HFFc6 (cell line): Measurements from ENCODE around the gene NDUFA13. TPM values are rescaled to one million over a fixed set of nuclear protein-coding genes. Genes with fewer than 3 reads are reported as not detected.

Experiments used
- DNase-seq: peaks from one replicate; pipeline ENCODE4 v3.0.0-alpha.2; 2018
- H3K27ac Mint-ChIP-seq: 2 replicates; pipeline ENCODE4 v1.8.0; 2020; ENCODE audit warnings: mild to moderate bottlenecking, mixed read lengths
- H3K27me3 Mint-ChIP-seq: 2 replicates; pipeline ENCODE4 v1.8.0; 2021; ENCODE audit warnings: mild to moderate bottlenecking, moderate library complexity, mixed read lengths; ENCODE audit not compliant: insufficient read depth
- H3K36me3 Mint-ChIP-seq: 2 replicates; pipeline ENCODE4 v1.8.0; 2021; ENCODE audit warnings: low read depth, mixed read lengths
- H3K4me1 Mint-ChIP-seq: 2 replicates; pipeline ENCODE4 v1.8.0; 2020; ENCODE audit warnings: low read depth, mixed read lengths
- H3K4me3 Mint-ChIP-seq: 2 replicates; pipeline ENCODE4 v1.8.0; 2020; ENCODE audit warnings: mild to moderate bottlenecking, moderate library complexity, mixed read lengths
- H3K9me3 Mint-ChIP-seq: 2 replicates; pipeline ENCODE4 v1.8.0; 2020; ENCODE audit warnings: mild to moderate bottlenecking, mixed read lengths
- CTCF ChIP-seq: fragments of 200-600 bp; sonication (generic); IDR thresholded peaks from 2 replicates; pipeline ENCODE4 v1.5.0; 2021; ENCODE audit warnings: antibody characterized with exemption, mild to moderate bottlenecking
- total RNA-seq, 6 experiments: library from RNA; stranded (reverse); fragmentation: NEBNext Ultra II Directional; extraction: Animal tissue kit (Norgen Biotek cat#: 25700); gene quantifications; 2 replicates in 1 of 6; 3 replicates in 5 of 6; pipeline ENCODE4 v1.2.3, GENCODE V29; 2021

The NDUFA13 gene
- total RNA-seq, 6 experiments from 2014 or later: 266 to 393 (median 323) TPM

- Mint-ChIP-seq H3K27me3 (peaks cover 6% of the 10 kb centered on the region), H3K36me3 (no peaks in the 10 kb centered on the region), H3K4me3 (no peak overlapping the region), H3K9me3 (no peaks in the 10 kb centered on the region), H3K27ac (no peak overlapping the region), H3K4me1 (peaks cover 23% of the 10 kb centered on the region)
- DNase-seq: no peak
- TF ChIP-seq CTCF: no peak
Measured at GRCh38 chr19:19532806-19533701, 17.0 kb downstream of the NDUFA13 start.

DNA sequence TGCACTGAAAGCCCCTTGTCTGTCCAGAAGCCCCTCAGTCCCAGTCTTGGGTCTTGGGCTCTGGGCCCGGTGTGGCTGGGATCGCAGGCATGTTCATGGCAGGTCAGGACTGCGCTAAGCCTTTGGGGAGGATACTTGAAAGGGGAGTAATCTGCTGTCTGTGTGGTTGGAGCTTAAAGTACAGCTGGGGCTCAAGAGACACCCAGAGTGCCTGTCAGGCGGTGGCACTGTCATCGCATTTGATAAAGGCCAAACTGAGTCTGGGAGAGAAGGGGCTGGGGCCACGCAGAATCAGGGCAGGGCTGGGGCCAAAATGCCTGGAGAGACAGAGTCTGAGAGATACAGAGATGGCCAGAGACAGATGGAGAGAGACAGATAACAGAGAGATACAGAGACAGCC, 17.8 kb downstream of the NDUFA13 start:
- H3K27ac Mint-ChIP-seq: no peak overlapping the region
- peaks cover 23% of the 10 kb centered on the region for H3K4me1 Mint-ChIP-seq
- no peak overlapping the region for H3K4me3 Mint-ChIP-seq
- DNase-seq: no peak
- H3K27me3 Mint-ChIP-seq: peaks cover 7% of the 10 kb centered on the region
- TF ChIP-seq CTCF: no peak
- no peaks in the 10 kb centered on the region for H3K9me3 Mint-ChIP-seq
- H3K36me3 Mint-ChIP-seq: no peaks in the 10 kb centered on the region

DNA sequence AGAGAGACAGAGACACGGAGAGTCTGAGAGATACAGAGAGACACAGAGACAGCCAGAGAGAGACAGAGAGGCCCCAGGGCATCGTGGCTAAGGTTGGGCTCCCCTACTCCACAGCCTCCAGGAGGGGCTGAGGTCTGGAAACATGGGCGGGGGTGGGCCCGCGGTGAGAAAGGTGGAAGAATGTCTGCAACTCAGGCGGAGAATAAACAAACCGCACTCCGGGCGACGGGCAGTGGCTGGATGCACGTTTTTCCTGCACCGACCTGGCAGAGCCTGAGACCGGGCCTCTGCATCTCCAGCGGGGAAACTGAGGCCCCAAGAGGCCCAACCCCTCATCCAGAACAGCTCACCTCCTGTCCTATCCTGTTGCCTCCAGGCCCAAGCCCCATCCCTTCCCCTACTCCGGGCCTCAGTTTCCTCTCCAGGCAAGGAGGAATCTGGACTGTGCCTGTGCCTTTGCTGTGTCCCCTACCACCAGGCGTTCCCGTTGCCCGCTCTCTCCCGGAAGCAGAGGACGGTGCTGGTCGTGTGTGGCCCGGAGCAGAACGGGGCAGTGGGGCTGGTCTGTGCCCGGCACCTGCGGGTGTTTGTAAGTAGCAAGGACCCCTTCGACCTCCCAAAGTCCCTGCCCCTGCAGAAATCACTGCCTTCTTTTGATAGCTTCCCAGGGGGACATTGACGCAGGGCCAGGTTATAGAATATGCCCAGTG, 18.7 kb downstream of the NDUFA13 start:
- Mint-ChIP-seq H3K36me3 (no peaks in the 10 kb centered on the region), H3K27ac (no peak overlapping the region; the same call in 1 of the 2 replicates), H3K4me1 (peaks cover 17% of the 10 kb centered on the region), H3K27me3 (peaks cover 13% of the 10 kb centered on the region), H3K4me3 (no peak overlapping the region; the same call in 1 of the 2 replicates), H3K9me3 (no peaks in the 10 kb centered on the region)
- no peak for TF ChIP-seq CTCF
- no peak for DNase-seq

- H3K36me3 Mint-ChIP-seq: no peaks in the 10 kb centered on the region
- no peak for DNase-seq
- H3K4me1 Mint-ChIP-seq: peaks cover 12% of the 10 kb centered on the region; the same call in 1 of the 2 replicates
- no peak overlapping the region for H3K27ac Mint-ChIP-seq
- no peak overlapping the region for H3K4me3 Mint-ChIP-seq
- no peak for TF ChIP-seq CTCF
- H3K27me3 Mint-ChIP-seq: peaks cover 13% of the 10 kb centered on the region
- H3K9me3 Mint-ChIP-seq: no peaks in the 10 kb centered on the region
Measured at GRCh38 chr19:19535311-19536191, 19.5 kb downstream of the NDUFA13 start.
